Measurements from ENCODE around the gene POU2F1.

DNA sequence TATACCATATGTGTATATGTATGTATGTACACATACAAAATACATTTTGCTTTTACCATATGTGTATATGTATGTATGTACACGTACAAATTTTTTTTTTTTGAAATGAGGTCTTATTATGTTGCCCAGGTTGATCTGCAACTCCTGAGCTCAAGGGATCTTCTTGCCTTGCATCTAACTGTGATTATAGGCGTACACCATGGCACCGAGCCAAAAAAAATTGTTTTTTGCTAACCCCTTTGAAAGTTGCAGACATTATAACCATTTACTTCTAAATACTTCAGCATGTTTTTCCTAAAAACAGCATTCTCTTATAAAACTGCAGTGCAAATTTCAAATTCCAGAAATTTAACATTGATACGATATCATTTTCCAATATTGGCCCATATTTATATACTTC is 147.0 kb downstream of the POU2F1 start:
- TF ChIP-seq, protein P1, sequence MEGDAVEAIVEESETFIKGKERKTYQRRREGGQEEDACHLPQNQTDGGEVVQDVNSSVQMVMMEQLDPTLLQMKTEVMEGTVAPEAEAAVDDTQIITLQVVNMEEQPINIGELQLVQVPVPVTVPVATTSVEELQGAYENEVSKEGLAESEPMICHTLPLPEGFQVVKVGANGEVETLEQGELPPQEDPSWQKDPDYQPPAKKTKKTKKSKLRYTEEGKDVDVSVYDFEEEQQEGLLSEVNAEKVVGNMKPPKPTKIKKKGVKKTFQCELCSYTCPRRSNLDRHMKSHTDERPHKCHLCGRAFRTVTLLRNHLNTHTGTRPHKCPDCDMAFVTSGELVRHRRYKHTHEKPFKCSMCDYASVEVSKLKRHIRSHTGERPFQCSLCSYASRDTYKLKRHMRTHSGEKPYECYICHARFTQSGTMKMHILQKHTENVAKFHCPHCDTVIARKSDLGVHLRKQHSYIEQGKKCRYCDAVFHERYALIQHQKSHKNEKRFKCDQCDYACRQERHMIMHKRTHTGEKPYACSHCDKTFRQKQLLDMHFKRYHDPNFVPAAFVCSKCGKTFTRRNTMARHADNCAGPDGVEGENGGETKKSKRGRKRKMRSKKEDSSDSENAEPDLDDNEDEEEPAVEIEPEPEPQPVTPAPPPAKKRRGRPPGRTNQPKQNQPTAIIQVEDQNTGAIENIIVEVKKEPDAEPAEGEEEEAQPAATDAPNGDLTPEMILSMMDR (conservative IDR thresholded peaks at IDR 0.05; ENCODE audit: low read depth, low read length), result no peak
- TF ChIP-seq EZH2 (IDR thresholded peaks at IDR 0.05; ENCODE audit: borderline replicate concordance, low read depth, low read length, poor library complexity, severe bottlenecking), result no peak
